Gastrocnemius medialis (tissue), 4 donors: ENCODE data around the gene SRRM5.

Experiments
- POLR2A ChIP-seq, 2 donors: fragments of 450-650 bp; IDR thresholded peaks; one replicate each; pipeline ENCODE4 v1.6.1; 2017; ENCODE audit warnings: antibody characterized with exemption in 2 of 2, mild to moderate bottlenecking in 2 of 2, moderate library complexity in 2 of 2
- TF ChIP-seq, protein P1 (sequence below), 5 experiments: fragments of 450-650 bp in 3 of 5; fragments of 200-600 bp in 2 of 5; sonication (generic) in 2 of 5; IDR thresholded peaks in 4 of 5; conservative IDR thresholded peaks in 1 of 5; 1 replicate in 4 of 5; 2 replicates in 1 of 5; pipeline ENCODE4 v1.5.1; 2016 to 2019; ENCODE audit warnings: antibody characterized with exemption in 5 of 5, mild to moderate bottlenecking in 3 of 5, moderate library complexity in 3 of 5

DNA sequence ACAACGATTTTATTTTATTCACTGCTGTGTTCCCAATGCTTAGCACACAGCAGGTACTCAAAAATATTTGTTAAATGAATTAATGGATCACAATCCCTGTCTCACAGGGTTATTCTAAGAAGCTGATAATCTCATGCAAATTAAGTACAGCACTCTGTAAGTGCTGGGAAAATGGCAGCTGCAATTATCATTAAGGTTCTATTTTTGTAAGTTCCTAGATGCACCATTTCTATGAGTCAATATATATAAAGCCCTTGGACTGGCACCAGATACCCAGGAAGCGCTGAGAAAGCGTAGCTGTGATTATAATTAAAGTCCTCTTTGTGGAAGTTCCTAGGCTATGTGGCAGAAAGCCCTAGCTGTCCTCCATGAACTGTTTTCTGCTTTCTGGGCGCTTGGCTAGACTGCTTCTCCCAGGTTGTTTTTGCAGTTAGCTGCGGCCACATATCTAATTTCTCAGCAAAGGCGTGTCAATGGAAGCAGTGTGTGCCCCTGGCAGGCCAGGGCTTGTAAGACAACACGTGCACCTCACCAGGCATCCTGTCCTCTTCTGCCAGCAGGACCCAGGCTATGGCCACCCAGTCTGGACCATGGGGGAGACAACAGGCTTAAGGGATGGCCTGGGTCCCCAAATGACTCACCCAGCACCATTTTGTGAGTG lies 5.2 kb upstream of the SRRM5 start:
- TF ChIP-seq POLR2A (IDR thresholded peaks at IDR 0.05): no peak
- TF ChIP-seq, protein P1, sequence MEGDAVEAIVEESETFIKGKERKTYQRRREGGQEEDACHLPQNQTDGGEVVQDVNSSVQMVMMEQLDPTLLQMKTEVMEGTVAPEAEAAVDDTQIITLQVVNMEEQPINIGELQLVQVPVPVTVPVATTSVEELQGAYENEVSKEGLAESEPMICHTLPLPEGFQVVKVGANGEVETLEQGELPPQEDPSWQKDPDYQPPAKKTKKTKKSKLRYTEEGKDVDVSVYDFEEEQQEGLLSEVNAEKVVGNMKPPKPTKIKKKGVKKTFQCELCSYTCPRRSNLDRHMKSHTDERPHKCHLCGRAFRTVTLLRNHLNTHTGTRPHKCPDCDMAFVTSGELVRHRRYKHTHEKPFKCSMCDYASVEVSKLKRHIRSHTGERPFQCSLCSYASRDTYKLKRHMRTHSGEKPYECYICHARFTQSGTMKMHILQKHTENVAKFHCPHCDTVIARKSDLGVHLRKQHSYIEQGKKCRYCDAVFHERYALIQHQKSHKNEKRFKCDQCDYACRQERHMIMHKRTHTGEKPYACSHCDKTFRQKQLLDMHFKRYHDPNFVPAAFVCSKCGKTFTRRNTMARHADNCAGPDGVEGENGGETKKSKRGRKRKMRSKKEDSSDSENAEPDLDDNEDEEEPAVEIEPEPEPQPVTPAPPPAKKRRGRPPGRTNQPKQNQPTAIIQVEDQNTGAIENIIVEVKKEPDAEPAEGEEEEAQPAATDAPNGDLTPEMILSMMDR (IDR thresholded peaks at IDR 0.05 in 4 of 5, conservative IDR thresholded peaks at IDR 0.05 in 1 of 5): no peak
